ENCODE measurements around the gene HPCAL1.

- TF ChIP-seq CTCF (IDR thresholded peaks at IDR 0.05) (no peak), EZH2 (IDR thresholded peaks at IDR 0.05; ENCODE audit: borderline replicate concordance, insufficient read depth, low read depth, low read length, poor library complexity, severe bottlenecking) (no peak)
Measured at GRCh38 chr2:10289891-10290290, 12.8 kb upstream of the HPCAL1 start.
